GM20000 (cell line): ENCODE data around the gene RGS2.

Experiments
- DNase-seq: peaks from one replicate; pipeline ENCODE4 v3.0.0; 2012; ENCODE audit warnings: low spot score
- CTCF ChIP-seq: IDR thresholded peaks from 2 replicates; pipeline ENCODE4 v1.5.1; 2012; ENCODE audit warnings: mild to moderate bottlenecking, control low read depth; ENCODE audit errors: extremely low read depth, missing control alignments

Gene RGS2

DNA sequence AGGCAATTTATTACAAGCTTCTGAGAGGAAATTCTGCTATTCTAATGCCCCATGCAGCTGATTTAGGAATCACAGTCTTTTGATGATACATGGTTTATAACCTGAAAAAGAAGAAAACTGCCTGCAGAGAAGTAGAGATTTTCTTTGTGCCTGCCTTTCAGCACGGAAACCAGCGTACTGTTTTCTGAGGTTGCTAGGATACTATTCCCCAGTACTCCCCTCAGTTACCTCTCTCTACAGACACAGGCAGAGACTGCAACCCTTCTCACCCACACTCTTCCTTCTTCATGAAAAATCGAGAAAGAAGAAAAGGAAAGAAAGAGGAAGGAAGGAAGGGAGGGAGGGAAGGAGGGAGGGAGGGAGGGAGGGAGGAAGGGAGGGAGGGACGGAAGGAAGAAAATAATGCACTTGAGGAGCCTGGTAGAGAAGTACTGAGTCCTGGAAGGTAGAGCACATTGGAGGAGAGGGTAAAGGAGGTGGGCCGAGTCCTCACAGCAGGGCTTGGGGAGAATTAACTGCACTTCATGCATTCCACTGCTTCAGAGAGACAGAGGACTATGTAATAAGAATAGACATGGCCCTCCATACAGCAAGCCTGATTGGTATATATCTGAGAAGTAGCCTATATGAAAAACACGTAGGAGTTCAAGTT is 21.9 kb downstream of the RGS2 start:
- DNase-seq: no peak
- TF ChIP-seq CTCF: no peak

DNA sequence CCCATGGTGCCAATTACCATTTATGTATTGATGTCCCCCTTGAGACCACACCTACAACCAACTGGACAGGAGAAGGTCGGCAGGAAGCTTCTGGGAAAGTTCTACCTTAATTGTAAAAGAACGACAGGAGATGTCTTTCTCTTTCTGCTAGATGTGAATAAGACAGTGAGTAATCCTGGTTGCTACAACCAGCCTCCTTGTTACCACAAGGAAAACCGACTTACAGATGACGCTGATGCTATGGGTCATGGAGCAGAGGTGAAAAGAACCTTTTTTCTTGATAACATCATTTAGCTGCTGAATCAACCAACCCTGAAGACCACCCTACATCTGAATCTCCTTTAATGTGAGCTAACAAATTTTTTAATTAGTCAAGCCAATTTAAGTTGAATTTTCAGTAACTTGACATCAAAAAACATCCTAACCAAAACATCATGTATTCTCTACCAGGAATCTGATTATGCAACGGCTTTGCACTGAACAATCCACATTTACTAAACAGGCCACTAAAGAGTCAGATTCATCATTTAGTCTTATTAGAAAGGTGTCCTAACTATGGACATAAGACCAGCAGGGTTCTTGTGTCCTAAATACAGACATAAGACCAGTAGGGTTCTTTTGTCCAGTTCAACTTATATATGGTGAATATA is 23.0 kb downstream of the RGS2 start:
- TF ChIP-seq CTCF: no peak
- DNase-seq: no peak

- TF ChIP-seq CTCF: no peak
- no peak for DNase-seq
Measured at GRCh38 chr1:192832492-192832891, 23.7 kb downstream of the RGS2 start.

DNA sequence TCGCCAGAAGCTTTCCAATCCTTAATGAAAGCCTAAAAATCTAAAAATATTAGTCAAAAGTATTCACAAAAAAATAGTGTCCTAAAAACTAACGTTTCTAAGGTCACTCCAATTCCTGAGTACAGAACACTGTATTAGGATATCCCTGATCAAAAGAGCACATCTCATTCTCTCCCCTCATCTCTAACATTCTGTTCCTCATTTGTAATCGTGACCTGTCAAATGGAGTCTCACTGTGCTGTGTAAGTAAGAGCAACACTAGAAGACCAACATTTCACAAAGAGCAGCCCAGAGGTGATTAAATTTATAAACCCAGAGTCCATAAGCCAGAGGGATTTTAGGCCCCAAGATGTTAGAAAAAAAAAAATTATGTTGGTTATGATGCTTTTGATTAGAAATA is 26.3 kb downstream of the RGS2 start:
- DNase-seq: no peak
- no peak for TF ChIP-seq CTCF

DNA sequence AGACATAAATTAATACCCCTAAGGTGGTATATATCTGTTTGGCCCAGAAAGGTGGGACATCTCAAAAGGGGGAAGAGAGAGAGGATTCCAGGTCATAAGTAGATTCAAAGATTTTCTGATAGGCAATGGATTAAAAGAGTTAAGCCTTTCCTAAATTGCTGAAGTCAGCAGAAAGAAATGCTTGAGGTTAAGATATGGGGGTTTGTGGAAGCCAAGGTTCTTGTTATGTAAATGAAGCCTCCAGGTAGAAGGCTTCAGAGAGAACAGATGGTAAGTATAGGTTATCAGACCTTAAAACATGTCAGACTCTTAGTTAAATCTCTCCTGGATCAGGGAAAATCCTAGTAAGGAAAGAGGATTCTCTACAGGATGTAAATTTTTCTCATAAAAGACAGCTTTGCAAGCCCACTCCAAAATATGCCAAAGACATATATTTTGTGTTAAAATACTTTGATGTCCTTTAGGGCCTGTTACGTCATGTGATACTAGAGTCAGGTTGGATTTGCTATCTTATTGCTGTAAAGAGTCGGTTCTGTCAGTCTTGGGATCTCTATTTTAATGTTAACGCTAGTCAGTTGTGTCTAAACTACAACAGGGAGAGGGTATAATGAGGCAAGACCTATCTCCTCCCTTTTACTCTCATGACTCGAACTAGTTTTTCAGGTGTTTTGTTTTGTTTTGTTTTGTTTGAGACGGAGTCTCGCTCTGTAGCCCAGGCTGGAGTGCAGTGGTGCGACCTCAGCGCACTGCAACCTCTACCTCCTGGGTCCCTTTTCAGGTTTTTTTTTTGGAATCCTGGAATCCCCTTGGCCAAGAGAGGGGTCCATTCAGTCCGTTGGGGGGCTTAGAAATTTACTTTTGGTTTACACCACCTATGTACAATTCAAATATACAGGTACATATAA is 30.6 kb downstream of the RGS2 start:
- no peak for DNase-seq
- no peak for TF ChIP-seq CTCF

- DNase-seq: no peak
- no peak for TF ChIP-seq CTCF
Measured at GRCh38 chr1:192844360-192844759, 35.5 kb downstream of the RGS2 start.

DNA sequence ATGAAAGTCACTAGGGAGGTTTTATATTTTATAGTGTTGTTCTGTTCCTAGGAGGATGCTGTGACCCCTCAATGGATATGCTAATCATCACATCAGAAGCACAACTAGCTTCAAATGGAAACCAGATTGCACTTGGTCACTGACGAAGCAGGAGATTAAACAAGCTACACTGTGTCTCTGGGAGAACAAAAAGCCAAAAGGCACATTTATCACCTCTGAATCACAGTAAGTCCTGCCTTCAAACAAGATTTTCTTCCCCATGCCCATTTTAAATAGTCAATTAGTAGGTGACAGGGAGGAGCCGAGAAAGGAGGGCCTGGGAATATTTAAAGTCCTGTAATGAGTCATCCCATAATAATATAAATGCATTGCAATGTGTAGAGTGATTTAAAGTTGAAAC is 38.1 kb downstream of the RGS2 start:
- DNase-seq: no peak
- TF ChIP-seq CTCF: no peak
